SK-MEL-5 (cell line): ENCODE data around the gene MROH2A. TPM values are rescaled to one million over a fixed set of nuclear protein-coding genes. Genes with fewer than 3 reads are reported as not detected.

Experiments
- DNase-seq: peaks from one replicate; pipeline ENCODE4 v3.0.0-alpha.2; 2016; ENCODE audit warnings: low read depth, low spot score
- in situ Hi-C: cut with HindIII; loops from 2 replicates; pipeline ENCODE4 v1.10.0; 2016; ENCODE audit warnings: low sequenced_read_pairs, high pct_unique_total_duplicates, low pct_unique_long_range_greater_than_20kb
- total RNA-seq: library from RNA; depleted of rRNA; stranded (reverse); fragments of >200 nt; shearing (Covaris generic); gene quantifications from 2 replicates; pipeline ENCODE4 v1.2.3, GENCODE V29; 2014

Gene MROH2A
- total RNA-seq, 1 experiment from 2014 or later = 0.08 TPM

GRCh38 chr2:233793465-233794127, 15.5 kb downstream of the MROH2A start:
- in situ Hi-C loops = no loop called here
- no peak for DNase-seq

GRCh38 chr2:233794128-233794658, 16.1 kb downstream of the MROH2A start:
- in situ Hi-C loops = no loop called here
- no peak for DNase-seq

GRCh38 chr2:233795735-233796171, 17.6 kb downstream of the MROH2A start:
- in situ Hi-C loops = no loop called here
- no peak for DNase-seq

GRCh38 chr2:233796254-233796653, 18.1 kb downstream of the MROH2A start:
- in situ Hi-C loops = no loop called here
- no peak for DNase-seq

GRCh38 chr2:233798335-233799086, 20.4 kb downstream of the MROH2A start:
- DNase-seq = no peak
- in situ Hi-C loops = no loop called here

- no peak for DNase-seq
- in situ Hi-C loops = no loop called here
These were observed 21.0 kb downstream of the MROH2A start for GRCh38 chr2:233799087-233799665.

- no peak for DNase-seq
These were observed 21.6 kb downstream of the MROH2A start for GRCh38 chr2:233799716-233800115.

GRCh38 chr2:233800208-233800607, 22.1 kb downstream of the MROH2A start:
- in situ Hi-C loops = no loop called here
- no peak for DNase-seq

More at GRCh38 chr2:233799716-233800115, 21.6 kb downstream of the MROH2A start:
- in situ Hi-C loops = no loop called here

GRCh38 chr2:233801357-233802131, 23.4 kb downstream of the MROH2A start:
- in situ Hi-C loops = no loop called here
- no peak for DNase-seq

- in situ Hi-C loops = no loop called here
- no peak for DNase-seq
These were observed 24.1 kb downstream of the MROH2A start for GRCh38 chr2:233802132-233802815.

- in situ Hi-C loops = no loop called here
- DNase-seq = no peak
These were observed 25.3 kb downstream of the MROH2A start for GRCh38 chr2:233803292-233803911.

GRCh38 chr2:233803994-233804393, 25.9 kb downstream of the MROH2A start:
- in situ Hi-C loops = no loop called here
- DNase-seq = no peak

GRCh38 chr2:233807215-233807865, 29.2 kb downstream of the MROH2A start:
- no peak for DNase-seq
- in situ Hi-C loops = no loop called here

GRCh38 chr2:233807966-233808935, 30.1 kb downstream of the MROH2A start:
- no peak for DNase-seq
- in situ Hi-C loops = no loop called here

- no peak for DNase-seq
- in situ Hi-C loops = no loop called here
These were observed 32.3 kb downstream of the MROH2A start for GRCh38 chr2:233810385-233810784.
